K562 (cell line): ENCODE data around the gene KCTD19. TPM values are rescaled to one million over a fixed set of nuclear protein-coding genes. Genes with fewer than 3 reads are reported as not detected.

Source experiments
- C11orf30 ChIP-seq: fragments of 450-650 bp; IDR thresholded peaks from 2 replicates; pipeline ENCODE4 v1.6.1; 2016; ENCODE audit warnings: low read depth, mild to moderate bottlenecking
- GTF2F1 ChIP-seq: IDR thresholded peaks from 2 replicates; pipeline ENCODE4 v1.6.1; 2011; ENCODE audit warnings: low read depth, low read length, improper control_type of control experiment
- HIVEP1 ChIP-seq: fragments of 250-450 bp; sonication (Bioruptor Pico); IDR thresholded peaks from 2 replicates; pipeline ENCODE4 v1.4.0; 2020; ENCODE audit warnings: mild to moderate bottlenecking
- KAT7 ChIP-seq: sonication (generic); formaldehyde crosslinking; IDR thresholded peaks from 2 replicates; pipeline ENCODE4 v1.8.0; 2022; ENCODE audit warnings: missing genetic modification reagents, mild to moderate bottlenecking, borderline replicate concordance
- KDM1A ChIP-seq, 2 experiments: fragments of 450-650 bp; IDR thresholded peaks; 2 replicates each; pipeline ENCODE4 v1.6.1; 2016; ENCODE audit warnings: mild to moderate bottlenecking in 2 of 2
- PHTF2 ChIP-seq: fragments of 250-450 bp; sonication (Bioruptor Pico); IDR thresholded peaks from 2 replicates; pipeline ENCODE4 v1.5.0; 2021; ENCODE audit warnings: mild to moderate bottlenecking
- RFX1 ChIP-seq: fragments of 450-650 bp; IDR thresholded peaks from 2 replicates; pipeline ENCODE4 v1.6.1; 2016; ENCODE audit warnings: mild to moderate bottlenecking, moderate library complexity
- SMARCB1 ChIP-seq: IDR thresholded peaks from 2 replicates; pipeline ENCODE4 v1.6.1; 2011; ENCODE audit warnings: improper control_type of control experiment, low read depth; ENCODE audit not compliant: insufficient read length
- TAF15 ChIP-seq: fragments of 200-400 bp; formaldehyde crosslinking; IDR thresholded peaks from 2 replicates; pipeline ENCODE4 v1.6.1; 2017; ENCODE audit warnings: mild to moderate bottlenecking, low read depth, low read length, moderate library complexity
- ZC3H8 ChIP-seq: fragments of 450-650 bp; IDR thresholded peaks from 2 replicates; pipeline ENCODE4 v1.6.1; 2017
- ZNF586 ChIP-seq: fragments of 450-650 bp; formaldehyde crosslinking; conservative IDR thresholded peaks from 2 replicates; pipeline ENCODE4 v1.4.0; 2020; ENCODE audit warnings: mild to moderate bottlenecking, moderate library complexity
- polyA plus RNA-seq, 8 experiments: library from polyadenylated mRNA; depleted of rRNA in 4 of 8; stranded (reverse) in 5 of 8; unstranded in 3 of 8; fragments of >200 nt; fragmentation: Nextera tagmentation in 2 of 8; fragmentation: Illumina TruSeq in 1 of 8; extraction: Ambion mirVana in 2 of 8; extraction: Trizol in 1 of 8; gene quantifications; 2 replicates each; pipeline versions ENCODE4 v1.2.1 to v1.2.3, GENCODE V29; 2011 to 2014; ENCODE audit warnings: inconsistent platforms in 1 of 8, missing spikeins in 1 of 8
- total RNA-seq, 7 experiments: library from RNA; depleted of rRNA in 6 of 7; stranded (reverse); fragments of >200 nt in 6 of 7; fragmentation: Illumina TruSeq in 2 of 7; extraction: Trizol in 2 of 7; gene quantifications; 2 replicates each; pipeline versions ENCODE4 v1.2.1 to v1.2.3, GENCODE V29; 2011 to 2021; ENCODE audit warnings: low replicate concordance in 1 of 7
- TF ChIP-seq, protein P1 (sequence below), 2 experiments: fragments of 450-650 bp; IDR thresholded peaks; 2 replicates each; pipeline ENCODE4 v1.6.1; 2016
- TF ChIP-seq, protein P2 (sequence below): fragments of 250-450 bp; sonication (Bioruptor Pico); IDR thresholded peaks from 2 replicates; pipeline ENCODE4 v1.8.0; 2022; ENCODE audit warnings: inconsistent platforms, mild to moderate bottlenecking, moderate library complexity, borderline replicate concordance
- TF ChIP-seq, protein P3 (sequence below): sonication (generic); formaldehyde crosslinking; IDR thresholded peaks from 2 replicates; pipeline ENCODE4 v1.9.0; 2022; ENCODE audit warnings: mild to moderate bottlenecking, missing genetic modification reagents
- TF ChIP-seq, protein P4 (sequence below): fragments of 250-450 bp; sonication (Bioruptor Pico); IDR thresholded peaks from 2 replicates; pipeline ENCODE4 v1.5.0; 2021; ENCODE audit warnings: mild to moderate bottlenecking, moderate library complexity
- TF ChIP-seq, protein P5 (sequence below): fragments of 450-650 bp; IDR thresholded peaks from 2 replicates; pipeline ENCODE4 v1.6.1; 2017; ENCODE audit warnings: mild to moderate bottlenecking, moderate library complexity
- TF ChIP-seq, protein P6 (sequence below): fragments of 250-450 bp; sonication (Bioruptor Pico); IDR thresholded peaks from 2 replicates; pipeline ENCODE4 v1.4.0; 2020; ENCODE audit warnings: mild to moderate bottlenecking

The KCTD19 gene
- total and polyA plus RNA-seq, 9 of the 15 experiments (the other 6 are each of a cell fraction or from before 2014, with no cell fraction given) = 0.03 to 0.91 (median 0.22) TPM; not detected in 2

DNA sequence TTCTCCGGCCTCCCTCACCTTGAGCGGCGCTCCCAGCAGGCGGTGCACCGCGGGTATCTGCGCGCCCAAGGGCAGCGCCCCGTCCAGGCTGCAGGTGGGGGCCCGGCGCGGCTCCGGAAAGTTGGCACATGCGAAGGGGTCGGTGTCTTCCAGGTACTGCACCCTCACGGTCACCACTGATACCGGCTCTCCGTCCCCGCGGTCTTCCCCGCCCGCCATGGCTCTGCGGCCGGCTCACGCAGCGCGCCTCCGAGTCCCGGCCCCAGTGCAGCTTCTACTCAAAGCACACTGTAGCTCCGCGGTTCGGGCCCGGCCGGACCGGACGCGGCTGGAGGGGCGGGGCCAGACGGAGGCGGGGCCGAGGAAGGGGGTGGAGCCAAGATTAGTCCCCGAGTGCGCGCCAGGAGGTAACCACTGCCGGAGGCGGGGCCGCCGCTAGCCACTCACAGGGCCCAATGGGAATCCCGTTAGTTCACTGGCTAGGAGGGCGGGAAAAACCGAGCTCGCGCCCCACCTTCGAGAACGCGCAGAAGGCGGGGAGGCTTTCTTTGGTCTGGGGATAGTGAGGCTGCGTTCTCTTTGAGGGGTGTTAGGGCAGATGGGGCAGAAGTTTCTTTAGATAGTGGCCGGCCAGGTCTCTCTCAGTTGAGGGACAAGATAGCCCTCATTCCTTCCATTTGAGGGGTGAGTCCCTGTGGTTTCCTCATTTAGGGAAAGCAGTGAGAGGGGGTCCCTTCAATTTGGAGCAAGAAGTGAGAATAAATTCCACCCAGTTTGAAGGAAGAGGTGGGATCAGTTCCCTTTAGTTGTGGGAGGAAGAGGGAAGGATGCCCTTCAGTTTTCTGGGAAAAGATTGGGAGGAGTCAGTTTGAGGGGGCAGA, 79.1 kb downstream of the KCTD19 start, which contains the start of gene FHOD1 (continued):
- TF ChIP-seq, protein P1, sequence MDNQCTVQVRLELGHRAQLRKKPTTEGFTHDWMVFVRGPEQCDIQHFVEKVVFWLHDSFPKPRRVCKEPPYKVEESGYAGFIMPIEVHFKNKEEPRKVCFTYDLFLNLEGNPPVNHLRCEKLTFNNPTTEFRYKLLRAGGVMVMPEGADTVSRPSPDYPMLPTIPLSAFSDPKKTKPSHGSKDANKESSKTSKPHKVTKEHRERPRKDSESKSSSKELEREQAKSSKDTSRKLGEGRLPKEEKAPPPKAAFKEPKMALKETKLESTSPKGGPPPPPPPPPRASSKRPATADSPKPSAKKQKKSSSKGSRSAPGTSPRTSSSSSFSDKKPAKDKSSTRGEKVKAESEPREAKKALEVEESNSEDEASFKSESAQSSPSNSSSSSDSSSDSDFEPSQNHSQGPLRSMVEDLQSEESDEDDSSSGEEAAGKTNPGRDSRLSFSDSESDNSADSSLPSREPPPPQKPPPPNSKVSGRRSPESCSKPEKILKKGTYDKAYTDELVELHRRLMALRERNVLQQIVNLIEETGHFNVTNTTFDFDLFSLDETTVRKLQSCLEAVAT (IDR thresholded peaks at IDR 0.05) = no peak
- TF ChIP-seq RFX1 (no peak), KAT7 (CRISPR knock-in tag) (no peak; the same call in 1 of the 2 replicates), KDM1A (IDR thresholded peaks at IDR 0.05) (no peak), GTF2F1 (peak; percentile 16; the same call in 1 of the 2 replicates), HIVEP1 (CRISPR knock-in tag) (no peak), ZC3H8 (no peak), SMARCB1 (no peak), PHTF2 (CRISPR knock-in tag) (no peak), ZNF586 (no peak), TAF15 (no peak), C11orf30 (no peak)
- TF ChIP-seq, protein P2, sequence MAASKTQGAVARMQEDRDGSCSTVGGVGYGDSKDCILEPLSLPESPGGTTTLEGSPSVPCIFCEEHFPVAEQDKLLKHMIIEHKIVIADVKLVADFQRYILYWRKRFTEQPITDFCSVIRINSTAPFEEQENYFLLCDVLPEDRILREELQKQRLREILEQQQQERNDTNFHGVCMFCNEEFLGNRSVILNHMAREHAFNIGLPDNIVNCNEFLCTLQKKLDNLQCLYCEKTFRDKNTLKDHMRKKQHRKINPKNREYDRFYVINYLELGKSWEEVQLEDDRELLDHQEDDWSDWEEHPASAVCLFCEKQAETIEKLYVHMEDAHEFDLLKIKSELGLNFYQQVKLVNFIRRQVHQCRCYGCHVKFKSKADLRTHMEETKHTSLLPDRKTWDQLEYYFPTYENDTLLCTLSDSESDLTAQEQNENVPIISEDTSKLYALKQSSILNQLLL (CRISPR knock-in tag) = no peak
- TF ChIP-seq, protein P3, sequence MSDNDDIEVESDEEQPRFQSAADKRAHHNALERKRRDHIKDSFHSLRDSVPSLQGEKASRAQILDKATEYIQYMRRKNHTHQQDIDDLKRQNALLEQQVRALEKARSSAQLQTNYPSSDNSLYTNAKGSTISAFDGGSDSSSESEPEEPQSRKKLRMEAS (CRISPR knock-in tag) = peak; percentile 82
- TF ChIP-seq, protein P4, sequence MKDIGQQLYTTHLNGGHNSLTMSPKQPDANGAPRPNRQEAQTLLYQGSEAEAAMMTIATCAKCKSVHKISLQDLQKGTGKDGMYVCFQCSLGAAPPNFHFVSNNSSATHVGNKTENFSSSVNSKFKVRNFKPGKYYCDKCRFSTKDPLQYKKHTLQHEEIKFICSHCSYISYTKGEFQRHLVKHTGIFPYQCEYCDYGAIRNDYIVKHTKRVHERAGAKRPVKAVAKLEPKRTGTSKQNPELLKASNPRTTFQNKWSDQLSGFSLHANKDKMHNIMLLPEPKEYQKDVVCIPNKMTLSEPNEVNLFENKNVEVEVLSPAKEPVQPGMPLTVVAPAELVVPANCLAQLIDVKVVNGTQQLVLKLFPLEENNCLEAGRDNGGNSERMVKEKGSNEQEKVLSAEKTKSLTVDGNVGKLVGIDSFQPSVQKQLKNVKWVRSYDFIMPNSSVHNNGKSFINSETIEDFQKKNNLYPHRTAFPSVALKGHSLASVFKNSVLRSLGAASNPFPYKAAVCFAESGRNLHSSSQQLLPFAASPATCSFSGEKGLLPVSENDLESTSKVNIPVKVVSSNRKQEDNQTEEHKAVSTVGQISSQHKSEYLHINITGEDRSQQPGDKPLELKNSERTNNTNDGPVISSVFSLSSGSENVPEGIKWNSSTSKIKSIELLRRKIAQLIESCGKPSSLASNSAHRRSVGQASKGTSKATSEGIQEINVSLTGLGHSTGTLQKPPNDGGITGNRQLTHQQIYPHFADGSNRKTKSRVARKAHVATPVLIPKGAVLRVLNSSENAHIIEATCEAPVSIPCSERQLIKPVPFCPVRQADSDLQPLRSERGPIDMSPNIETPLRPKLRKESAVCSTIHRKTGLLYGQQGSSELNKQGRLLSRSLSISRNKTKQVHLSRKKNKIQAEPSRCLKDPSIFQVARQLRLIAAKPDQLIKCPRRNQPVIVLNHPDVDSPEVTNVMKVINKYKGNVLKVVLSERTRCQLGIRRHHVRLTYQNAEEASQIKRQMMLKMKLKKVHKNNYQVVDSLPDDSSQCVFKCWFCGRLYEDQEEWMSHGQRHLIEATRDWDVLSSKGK (CRISPR knock-in tag) = no peak
- TF ChIP-seq, protein P5, sequence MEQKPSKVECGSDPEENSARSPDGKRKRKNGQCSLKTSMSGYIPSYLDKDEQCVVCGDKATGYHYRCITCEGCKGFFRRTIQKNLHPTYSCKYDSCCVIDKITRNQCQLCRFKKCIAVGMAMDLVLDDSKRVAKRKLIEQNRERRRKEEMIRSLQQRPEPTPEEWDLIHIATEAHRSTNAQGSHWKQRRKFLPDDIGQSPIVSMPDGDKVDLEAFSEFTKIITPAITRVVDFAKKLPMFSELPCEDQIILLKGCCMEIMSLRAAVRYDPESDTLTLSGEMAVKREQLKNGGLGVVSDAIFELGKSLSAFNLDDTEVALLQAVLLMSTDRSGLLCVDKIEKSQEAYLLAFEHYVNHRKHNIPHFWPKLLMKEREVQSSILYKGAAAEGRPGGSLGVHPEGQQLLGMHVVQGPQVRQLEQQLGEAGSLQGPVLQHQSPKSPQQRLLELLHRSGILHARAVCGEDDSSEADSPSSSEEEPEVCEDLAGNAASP = no peak
- TF ChIP-seq, protein P6, sequence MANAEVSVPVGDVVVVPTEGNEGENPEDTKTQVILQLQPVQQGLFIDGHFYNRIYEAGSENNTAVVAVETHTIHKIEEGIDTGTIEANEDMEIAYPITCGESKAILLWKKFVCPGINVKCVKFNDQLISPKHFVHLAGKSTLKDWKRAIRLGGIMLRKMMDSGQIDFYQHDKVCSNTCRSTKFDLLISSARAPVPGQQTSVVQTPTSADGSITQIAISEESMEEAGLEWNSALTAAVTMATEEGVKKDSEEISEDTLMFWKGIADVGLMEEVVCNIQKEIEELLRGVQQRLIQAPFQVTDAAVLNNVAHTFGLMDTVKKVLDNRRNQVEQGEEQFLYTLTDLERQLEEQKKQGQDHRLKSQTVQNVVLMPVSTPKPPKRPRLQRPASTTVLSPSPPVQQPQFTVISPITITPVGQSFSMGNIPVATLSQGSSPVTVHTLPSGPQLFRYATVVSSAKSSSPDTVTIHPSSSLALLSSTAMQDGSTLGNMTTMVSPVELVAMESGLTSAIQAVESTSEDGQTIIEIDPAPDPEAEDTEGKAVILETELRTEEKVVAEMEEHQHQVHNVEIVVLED = no peak
